ENCODE measurements around the gene OTOGL. TPM values are rescaled to one million over a fixed set of nuclear protein-coding genes. Genes with fewer than 3 reads are reported as not detected.
"Not testable (repeated sequence)": the region's sequence is repeated elsewhere in the genome, so short reads cannot be mapped to it uniquely, and the experiment has no call there.

Gene OTOGL
- total RNA-seq, 1 donor from 2014 or later = 0.12 TPM

- Mint-ChIP-seq H3K4me3 (no peak overlapping the region), H3K36me3 (ENCODE audit: low read depth) (no peaks in the 10 kb centered on the region), H3K4me1 (peaks cover 5% of the 10 kb centered on the region), H3K27me3 (ENCODE audit: low read depth) (no peaks in the 10 kb centered on the region), H3K27ac (ENCODE audit: unreplicated experiment) (no peak overlapping the region), H3K9me3 (peaks cover 9% of the 10 kb centered on the region)
- no peak for DNase-seq (ENCODE audit: low read depth, low spot score)
- no peak for TF ChIP-seq CTCF (conservative IDR thresholded peaks at IDR 0.05)
These were observed 136.6 kb downstream of the OTOGL start for GRCh38 chr12:80235944-80236343.

- no peak overlapping the region for H3K27ac Mint-ChIP-seq (ENCODE audit: unreplicated experiment)
- H3K9me3 Mint-ChIP-seq = peaks cover 9% of the 10 kb centered on the region
These were observed 140.5 kb downstream of the OTOGL start for GRCh38 chr12:80239867-80240266.

GRCh38 chr12:80241576-80242273 is 142.4 kb downstream of the OTOGL start:
- Mint-ChIP-seq H3K27ac (ENCODE audit: unreplicated experiment) (no peak overlapping the region), H3K4me1 (peaks cover 9% of the 10 kb centered on the region), H3K9me3 (peaks cover 9% of the 10 kb centered on the region), H3K4me3 (no peak overlapping the region), H3K36me3 (ENCODE audit: low read depth) (no peaks in the 10 kb centered on the region), H3K27me3 (ENCODE audit: low read depth) (no peaks in the 10 kb centered on the region)
- no peak for DNase-seq (ENCODE audit: low read depth, low spot score)
- no peak for TF ChIP-seq CTCF (conservative IDR thresholded peaks at IDR 0.05)

More at GRCh38 chr12:80239867-80240266, 140.5 kb downstream of the OTOGL start:
- TF ChIP-seq CTCF (conservative IDR thresholded peaks at IDR 0.05) = no peak
- Mint-ChIP-seq H3K4me1 (peaks cover 9% of the 10 kb centered on the region), H3K4me3 (no peak overlapping the region), H3K27me3 (ENCODE audit: low read depth) (no peaks in the 10 kb centered on the region), H3K36me3 (ENCODE audit: low read depth) (no peaks in the 10 kb centered on the region)
- no peak for DNase-seq (ENCODE audit: low read depth, low spot score)

- TF ChIP-seq CTCF (conservative IDR thresholded peaks at IDR 0.05) = no peak
- H3K4me3 Mint-ChIP-seq = no peak overlapping the region
- DNase-seq (ENCODE audit: low read depth, low spot score) = no peak
- no peaks in the 10 kb centered on the region for H3K27me3 Mint-ChIP-seq (ENCODE audit: low read depth)
- H3K9me3 Mint-ChIP-seq = peaks cover 7% of the 10 kb centered on the region
- H3K36me3 Mint-ChIP-seq (ENCODE audit: low read depth) = no peaks in the 10 kb centered on the region
- no peak overlapping the region for H3K27ac Mint-ChIP-seq (ENCODE audit: unreplicated experiment)
- H3K4me1 Mint-ChIP-seq = peaks cover 9% of the 10 kb centered on the region
These were observed 143.0 kb downstream of the OTOGL start for GRCh38 chr12:80242321-80242720.

GRCh38 chr12:80249581-80249980 is 150.2 kb downstream of the OTOGL start:
- not testable (repeated sequence) for H3K9me3 Mint-ChIP-seq; H3K4me1 Mint-ChIP-seq; H3K27ac Mint-ChIP-seq (ENCODE audit: unreplicated experiment); H3K36me3 Mint-ChIP-seq (ENCODE audit: low read depth); DNase-seq (ENCODE audit: low read depth, low spot score); H3K4me3 Mint-ChIP-seq; H3K27me3 Mint-ChIP-seq (ENCODE audit: low read depth)

DNA sequence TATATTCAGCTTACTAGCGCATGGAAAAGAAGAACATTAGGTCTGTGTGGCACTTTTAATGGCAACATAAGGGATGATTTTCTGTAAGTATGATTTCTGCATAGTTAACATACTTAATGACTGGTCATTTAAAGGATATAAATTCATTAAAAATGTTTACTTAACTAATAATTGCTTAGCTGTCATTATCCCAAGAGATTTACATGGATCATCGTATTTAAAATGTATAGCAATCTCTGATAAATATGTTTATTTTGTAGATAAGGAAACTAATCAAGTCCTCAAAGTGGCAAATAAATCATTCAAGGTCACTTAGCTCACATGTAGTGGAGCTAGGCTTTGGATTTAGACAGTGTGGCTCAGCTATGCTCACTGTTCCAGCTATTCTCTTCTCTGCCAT is 158.6 kb downstream of the OTOGL start:
- no peaks in the 10 kb centered on the region for H3K4me1 Mint-ChIP-seq
- no peak overlapping the region for H3K27ac Mint-ChIP-seq (ENCODE audit: unreplicated experiment)
- DNase-seq (ENCODE audit: low read depth, low spot score) = no peak
- H3K9me3 Mint-ChIP-seq = no peaks in the 10 kb centered on the region
- no peak overlapping the region for H3K4me3 Mint-ChIP-seq
- TF ChIP-seq CTCF (conservative IDR thresholded peaks at IDR 0.05) = no peak
- no peaks in the 10 kb centered on the region for H3K27me3 Mint-ChIP-seq (ENCODE audit: low read depth)
- no peaks in the 10 kb centered on the region for H3K36me3 Mint-ChIP-seq (ENCODE audit: low read depth)
